ENCODE data around the gene ANKZF1.
"Not testable (repeated sequence)": the region's sequence is repeated elsewhere in the genome, so short reads cannot be mapped to it uniquely, and the experiment has no call there.

ANKZF1 gene, protein sequence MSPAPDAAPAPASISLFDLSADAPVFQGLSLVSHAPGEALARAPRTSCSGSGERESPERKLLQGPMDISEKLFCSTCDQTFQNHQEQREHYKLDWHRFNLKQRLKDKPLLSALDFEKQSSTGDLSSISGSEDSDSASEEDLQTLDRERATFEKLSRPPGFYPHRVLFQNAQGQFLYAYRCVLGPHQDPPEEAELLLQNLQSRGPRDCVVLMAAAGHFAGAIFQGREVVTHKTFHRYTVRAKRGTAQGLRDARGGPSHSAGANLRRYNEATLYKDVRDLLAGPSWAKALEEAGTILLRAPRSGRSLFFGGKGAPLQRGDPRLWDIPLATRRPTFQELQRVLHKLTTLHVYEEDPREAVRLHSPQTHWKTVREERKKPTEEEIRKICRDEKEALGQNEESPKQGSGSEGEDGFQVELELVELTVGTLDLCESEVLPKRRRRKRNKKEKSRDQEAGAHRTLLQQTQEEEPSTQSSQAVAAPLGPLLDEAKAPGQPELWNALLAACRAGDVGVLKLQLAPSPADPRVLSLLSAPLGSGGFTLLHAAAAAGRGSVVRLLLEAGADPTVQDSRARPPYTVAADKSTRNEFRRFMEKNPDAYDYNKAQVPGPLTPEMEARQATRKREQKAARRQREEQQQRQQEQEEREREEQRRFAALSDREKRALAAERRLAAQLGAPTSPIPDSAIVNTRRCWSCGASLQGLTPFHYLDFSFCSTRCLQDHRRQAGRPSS

DNA sequence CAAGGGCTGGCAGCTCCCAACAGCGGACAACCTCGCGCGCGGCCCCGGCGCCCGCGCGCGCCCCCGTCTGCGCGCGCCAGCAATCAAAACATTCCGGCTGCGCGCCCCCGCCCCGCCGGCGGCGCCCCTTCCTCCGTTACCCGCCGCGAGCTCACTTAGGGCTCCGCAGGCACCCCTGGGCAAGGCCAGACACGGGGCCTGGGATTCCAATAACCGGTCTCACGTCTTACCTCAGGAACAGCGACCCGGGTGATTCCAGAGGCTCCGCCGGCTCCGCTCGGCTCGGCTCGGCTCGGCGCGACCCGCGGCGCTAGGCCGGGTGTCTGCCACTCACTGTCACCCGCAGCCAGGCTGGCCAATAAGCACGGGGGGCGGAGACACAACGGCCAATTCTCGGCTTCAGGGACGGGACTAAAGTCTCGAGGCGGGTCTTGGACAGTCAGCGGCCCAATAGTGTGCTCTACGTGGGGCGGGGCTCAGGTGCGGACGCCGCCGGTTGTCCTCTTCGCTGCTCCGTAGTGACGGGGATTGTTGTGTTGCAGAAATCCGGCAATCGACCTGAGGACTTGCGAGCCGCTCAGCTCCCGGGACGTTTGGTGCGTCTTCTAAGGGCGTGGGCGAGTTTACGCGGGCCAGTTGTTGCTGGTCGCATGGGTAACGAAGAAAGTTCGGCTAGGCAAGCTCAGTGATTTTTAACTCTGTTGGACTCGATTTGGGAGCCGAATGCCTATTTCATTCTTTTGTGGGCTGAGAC is at the start of gene ANKZF1, which contains the start of gene ATG9A:
ANKZF1 (plus strand) TSS at position 502 of the 754 bp plus-strand sequence. CDS start 452 bp downstream, outside the sequence.
ATG9A (minus strand) TSS at position 332 of the 754 bp plus-strand sequence. CDS start 1,612 bp downstream, outside the sequence.
- peak; percentile 97 to 99 (median 97) for DNase-seq (ENCODE audit: low read depth in 3 of 3)

DNA sequence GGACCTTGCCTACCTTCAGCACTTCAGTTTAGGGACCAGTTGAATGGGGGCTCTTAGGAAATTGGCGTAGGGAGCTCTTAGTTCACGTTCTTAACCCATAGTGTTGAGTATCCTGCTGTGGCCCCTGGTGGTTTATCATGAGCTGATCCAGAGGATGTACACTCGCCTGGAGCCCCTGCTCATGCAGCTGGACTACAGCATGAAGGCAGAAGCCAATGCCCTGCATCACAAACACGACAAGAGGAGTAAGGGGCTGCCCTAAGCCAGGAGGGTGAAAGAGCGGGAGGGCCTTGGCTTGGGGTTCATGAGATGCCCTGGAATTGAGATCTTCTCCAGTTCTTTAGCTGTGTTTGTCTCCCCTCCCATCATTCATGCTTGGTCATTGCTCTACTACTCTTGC is 48.6 kb upstream of the ANKZF1 start:
- no peak for DNase-seq (ENCODE audit: low read depth in 3 of 3)

DNA sequence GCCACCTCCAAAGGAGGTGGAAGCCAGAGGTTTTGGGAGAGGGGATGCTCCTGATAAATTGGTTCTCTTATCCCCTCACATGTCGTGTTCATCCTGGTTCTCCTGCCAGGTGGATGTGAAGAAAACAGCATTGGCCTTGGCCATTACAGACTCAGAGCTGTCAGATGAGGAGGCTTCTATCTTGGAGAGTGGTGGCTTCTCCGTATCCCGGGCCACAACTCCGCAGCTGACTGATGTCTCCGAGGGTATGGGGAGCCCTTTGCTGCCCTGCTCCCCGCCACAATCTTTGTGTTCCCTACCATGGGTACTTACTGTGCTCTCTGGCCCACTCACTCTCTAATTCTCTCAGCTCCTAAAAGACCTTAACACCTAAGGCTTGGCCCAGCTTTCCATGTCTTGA is 48.1 kb upstream of the ANKZF1 start:
- DNase-seq (ENCODE audit: low read depth in 3 of 3) = no peak

DNA sequence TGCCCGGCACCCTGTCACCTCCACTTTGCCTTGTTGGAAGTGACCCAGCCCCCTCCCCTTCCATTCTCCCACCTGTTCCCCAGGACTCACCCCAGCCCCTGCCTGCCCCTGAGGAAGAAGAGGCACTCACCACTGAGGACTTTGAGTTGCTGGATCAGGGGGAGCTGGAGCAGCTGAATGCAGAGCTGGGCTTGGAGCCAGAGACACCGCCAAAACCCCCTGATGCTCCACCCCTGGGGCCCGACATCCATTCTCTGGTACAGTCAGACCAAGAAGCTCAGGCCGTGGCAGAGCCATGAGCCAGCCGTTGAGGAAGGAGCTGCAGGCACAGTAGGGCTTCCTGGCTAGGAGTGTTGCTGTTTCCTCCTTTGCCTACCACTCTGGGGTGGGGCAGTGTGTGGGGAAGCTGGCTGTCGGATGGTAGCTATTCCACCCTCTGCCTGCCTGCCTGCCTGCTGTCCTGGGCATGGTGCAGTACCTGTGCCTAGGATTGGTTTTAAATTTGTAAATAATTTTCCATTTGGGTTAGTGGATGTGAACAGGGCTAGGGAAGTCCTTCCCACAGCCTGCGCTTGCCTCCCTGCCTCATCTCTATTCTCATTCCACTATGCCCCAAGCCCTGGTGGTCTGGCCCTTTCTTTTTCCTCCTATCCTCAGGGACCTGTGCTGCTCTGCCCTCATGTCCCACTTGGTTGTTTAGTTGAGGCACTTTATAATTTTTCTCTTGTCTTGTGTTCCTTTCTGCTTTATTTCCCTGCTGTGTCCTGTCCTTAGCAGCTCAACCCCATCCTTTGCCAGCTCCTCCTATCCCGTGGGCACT is 47.1 kb upstream of the ANKZF1 start:
- no peak for DNase-seq (ENCODE audit: low read depth in 3 of 3)

DNA sequence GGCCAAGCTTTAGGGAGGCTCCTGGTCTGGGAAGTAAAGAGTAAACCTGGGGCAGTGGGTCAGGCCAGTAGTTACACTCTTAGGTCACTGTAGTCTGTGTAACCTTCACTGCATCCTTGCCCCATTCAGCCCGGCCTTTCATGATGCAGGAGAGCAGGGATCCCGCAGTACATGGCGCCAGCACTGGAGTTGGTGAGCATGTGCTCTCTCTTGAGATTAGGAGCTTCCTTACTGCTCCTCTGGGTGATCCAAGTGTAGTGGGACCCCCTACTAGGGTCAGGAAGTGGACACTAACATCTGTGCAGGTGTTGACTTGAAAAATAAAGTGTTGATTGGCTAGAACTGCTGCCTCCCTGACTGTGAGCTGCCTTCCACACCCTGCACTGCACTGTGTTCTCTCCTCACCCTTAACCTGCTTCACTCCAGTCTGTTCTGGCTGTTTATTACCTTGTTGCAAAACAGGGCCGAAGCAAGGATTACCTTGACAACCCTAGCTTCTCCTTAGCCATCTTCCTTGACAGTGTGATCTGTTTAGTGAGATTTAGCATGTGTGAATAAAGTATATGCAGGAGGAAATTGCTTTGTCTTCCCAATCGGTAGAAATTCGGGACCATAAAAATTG is 46.3 kb upstream of the ANKZF1 start:
- DNase-seq (ENCODE audit: low read depth in 3 of 3) = no peak

DNA sequence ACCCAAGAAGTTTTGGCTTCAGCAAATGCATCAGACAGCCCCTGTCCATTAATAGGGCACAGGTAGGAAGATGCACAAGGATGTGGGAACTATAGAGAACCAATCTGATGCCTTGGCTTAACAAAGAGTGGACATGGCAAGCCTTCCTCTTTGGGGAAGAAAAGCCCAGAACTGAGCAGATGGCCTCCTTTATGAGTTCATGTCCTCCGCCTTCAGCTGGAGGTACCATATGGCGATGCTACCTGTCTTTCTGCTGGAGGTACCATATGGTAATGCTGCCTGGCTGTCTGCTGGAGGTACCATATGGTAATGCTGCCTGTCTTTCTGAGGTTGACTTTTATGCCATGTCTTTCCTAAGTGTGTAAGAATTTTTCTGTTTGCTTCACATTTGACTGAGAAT is 45.5 kb upstream of the ANKZF1 start:
- DNase-seq (ENCODE audit: low read depth in 3 of 3) = no peak

DNA sequence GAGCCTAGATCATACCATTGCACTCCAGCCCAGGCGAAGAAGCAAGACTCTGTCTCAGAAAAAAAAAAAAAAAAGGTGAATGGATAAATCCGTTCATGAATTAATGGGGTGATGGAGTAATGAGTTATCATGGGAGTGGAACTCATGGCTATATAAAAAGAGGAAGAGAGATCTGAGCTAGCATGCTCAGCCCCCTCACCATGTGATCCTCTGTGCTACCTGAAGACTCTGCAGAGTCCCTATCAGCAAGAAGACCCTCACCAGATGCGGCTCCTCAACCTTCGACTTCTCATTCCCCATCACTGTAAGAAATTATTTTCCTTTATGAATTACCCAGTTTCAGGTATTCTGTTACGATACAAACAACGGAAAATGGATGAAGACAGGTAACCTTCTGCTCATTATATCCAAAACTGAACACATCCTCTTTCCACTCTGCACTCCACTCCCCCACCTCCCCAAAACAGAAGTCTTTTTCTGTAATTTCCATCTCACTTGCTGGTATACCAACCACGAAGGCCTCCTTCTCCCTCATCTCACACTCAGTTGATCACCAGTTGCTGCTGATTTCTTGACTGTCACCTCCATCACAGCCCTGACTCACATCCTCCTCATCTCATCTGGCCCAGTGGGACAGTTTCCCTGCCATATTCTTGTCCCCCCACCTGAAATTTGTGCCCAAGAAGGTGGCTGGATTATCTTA is 42.7 kb upstream of the ANKZF1 start:
- DNase-seq (ENCODE audit: low read depth in 3 of 3) = no peak

DNA sequence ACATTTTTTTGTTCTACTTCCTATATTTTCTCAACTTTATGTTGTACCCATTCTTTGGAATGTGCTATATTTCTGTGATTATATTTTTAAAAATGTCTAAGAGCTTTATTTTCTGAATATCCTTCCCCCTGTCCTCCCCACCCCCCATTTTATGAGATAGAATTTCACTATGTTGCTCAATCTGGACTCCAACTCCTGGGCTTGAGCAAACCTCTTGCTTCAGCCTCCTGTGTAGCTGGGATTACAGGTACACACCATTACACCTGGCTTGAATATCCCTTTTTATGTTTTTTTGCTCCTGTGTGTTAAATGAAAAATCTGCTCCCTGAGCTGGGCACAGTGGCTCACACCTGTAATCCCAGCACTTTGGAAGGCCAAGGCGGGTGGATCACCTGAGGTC is 32.2 kb upstream of the ANKZF1 start:
- no peak for DNase-seq (ENCODE audit: low read depth in 3 of 3)

DNA sequence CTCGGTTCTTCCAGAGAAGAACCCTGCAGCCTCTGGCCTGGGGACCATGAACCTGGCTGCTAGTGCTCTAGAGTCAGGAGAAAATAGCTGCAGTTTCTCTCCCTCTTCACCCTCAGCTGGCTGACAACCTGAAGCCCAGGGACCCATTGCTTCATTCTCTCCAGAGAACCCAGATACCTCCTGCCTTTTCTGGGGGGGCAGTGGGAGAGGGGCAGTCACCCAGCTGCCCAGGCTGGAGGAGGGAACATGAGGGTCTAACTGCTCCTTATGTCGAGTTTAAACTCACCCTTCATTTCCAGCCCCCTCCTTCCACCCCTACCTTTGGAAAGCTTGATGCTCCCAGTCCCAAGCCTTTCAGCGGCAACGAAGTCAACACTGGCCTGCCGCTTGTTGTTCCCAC is 30.6 kb upstream of the ANKZF1 start:
- no peak for DNase-seq (ENCODE audit: low read depth in 3 of 3)

DNA sequence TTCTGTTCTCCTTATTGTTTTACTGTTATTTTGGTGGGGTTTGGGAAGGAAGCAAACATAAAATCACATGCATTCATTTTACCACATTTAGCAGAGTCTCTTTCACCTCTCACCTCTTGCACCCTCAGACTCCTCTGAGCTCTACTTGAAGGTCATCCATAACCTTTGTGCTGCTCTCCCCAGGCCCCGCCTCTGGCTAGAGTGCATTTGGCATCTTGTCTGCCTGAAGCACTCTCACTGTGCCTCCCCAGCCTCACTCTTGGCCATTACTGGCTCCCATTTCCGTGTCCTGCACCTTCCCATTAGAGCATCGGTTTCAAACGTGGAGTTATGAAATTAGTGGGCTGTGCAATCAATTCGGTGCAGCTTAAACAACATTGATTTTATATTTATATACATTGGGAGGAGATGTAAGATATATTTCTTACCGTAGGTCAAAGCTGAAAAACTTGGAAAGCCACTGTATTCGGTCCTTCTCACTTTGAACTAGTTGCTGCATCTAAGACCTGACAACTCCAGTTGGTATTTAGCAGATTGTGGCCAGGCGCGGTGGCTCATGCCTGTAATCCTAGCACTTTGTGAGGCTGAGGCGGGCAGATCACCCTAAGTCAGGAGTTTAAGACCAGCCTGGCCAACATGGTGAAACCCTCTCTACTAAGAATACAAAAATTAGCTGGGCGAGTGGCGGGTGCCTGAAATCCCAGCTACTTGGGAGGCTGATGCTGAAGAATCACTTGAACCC is 30.0 kb upstream of the ANKZF1 start:
- no peak for DNase-seq (ENCODE audit: low read depth in 3 of 3)

DNA sequence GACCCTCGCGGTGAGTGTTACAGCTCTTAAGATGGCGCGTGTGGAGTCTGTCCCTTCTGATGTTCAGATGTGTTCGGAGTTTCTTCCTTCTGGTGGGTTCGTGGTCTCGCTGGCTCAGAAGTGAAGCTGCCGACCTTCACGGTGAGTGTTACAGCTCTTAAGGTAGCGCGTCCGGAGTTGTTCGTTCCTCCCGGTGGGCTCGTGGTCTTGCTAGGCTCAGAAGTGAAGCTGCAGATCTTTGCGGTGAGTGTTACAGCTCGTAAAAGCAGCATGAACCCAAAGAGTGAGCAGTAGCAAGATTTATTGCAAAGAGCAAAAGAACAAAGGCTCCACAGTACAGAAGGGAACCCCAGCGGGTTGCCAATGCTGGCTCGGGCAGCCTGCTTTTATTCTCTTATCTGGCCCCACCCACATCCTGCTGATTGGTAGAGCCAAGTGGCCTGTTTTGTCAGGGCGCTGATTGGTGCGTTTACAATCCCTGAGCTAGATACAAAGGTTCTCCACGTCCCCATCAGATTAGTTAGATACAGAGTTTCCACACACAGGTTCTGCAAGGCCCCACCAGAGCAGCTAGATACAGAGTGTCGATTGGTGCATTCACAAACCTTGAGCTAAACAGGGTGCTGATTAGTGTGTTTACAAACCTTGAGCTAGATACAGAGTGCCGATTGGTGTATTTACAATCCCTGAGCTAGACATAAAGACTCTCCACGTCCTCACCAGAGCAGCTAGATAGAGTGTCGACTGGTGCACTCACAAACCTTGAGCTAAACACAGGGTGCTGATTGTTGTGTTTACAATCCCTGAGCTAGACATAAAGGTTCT is 28.9 kb upstream of the ANKZF1 start:
- DNase-seq (ENCODE audit: low read depth in 3 of 3) = not testable (repeated sequence)

DNA sequence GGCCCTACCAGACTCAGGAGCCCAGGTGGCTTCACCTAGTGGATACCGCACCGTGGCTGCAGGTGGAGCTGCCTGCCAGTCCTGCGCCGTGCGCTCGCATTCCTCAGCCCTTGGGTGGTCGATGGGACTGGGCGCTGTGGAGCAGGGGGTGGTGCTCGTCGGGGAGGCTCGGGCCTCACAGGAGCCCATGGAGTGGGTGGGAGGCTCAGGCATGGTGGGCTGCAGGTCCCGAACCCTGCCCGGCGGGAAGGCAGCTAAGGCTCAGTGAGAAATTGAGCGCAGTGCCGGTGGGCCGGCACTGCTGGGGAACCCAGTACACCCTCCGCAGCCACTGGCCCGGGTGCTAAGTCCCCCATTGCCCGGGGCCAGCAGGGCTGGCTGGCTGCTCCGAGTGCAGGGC is 28.3 kb upstream of the ANKZF1 start:
- not testable (repeated sequence) for DNase-seq (ENCODE audit: low read depth in 3 of 3)

DNA sequence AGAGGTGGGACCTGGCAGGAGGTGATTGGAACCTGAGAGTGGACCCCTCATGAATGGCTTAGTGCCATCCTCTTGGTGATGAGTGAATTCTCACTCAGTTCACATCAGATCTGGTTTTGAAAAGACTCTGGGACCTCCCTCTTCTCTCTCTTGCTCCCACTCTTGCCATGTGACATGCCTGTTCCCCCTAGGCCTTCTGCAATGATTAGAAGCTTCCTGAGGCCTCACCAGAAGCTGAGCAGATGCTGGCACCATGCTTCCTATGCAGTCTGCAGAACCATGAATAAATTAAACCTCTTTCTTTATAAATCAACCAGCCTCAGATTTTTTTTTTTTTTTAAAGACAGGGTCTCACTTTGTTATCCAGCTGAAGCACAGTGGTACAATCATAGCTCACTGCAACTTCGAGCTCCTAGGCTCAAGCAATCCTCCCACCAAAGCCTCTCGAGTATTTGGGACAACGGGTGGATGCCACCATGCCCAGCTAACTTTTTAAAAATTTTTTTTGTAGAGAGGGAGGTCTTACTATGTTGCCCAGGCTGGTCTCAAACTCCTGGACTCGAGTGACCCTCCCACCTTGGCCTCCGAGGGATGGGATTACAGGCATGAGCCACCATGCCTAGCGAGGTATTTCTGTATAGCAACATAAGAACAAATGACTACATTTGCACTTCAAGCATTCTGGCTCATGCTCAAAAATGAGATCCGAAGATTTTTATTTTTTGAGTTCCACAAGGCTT is 25.0 kb upstream of the ANKZF1 start:
- DNase-seq (ENCODE audit: low read depth in 3 of 3) = no peak

DNA sequence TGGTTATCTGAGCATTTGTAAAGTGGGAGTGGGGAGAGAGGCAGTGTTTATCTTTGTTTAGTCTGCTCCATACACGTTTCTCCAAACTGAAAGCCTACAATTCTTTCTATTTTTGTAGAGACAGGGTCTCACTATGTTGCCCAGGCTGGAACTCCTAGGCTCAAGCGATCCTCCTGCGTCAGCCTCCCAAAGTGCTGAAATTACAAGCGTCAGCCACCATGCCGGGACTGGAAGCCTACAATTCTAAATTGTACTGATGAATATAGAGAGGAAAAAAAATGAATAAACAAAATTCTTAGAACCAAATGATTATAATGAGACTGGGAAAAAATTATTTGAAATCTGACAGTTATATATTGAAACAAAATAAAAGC is 24.5 kb upstream of the ANKZF1 start:
- DNase-seq (ENCODE audit: low read depth in 3 of 3) = no peak

DNA sequence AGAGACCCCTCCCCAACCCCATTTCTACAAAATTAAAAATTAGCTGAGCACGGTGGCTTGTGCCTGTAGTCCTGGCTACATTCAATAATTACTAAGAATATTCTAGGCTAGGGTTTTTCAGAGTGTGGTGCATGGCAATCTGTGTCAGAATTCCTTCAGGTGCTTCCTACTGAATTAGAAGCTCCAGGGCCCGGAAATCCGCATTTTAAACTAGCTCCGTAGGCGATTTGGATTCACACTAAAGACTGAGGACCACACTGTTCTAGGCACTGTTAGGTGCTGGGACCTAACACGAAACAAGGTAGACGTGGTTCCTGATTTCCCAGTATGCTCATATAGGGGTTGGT is 23.7 kb upstream of the ANKZF1 start:
- no peak for DNase-seq (ENCODE audit: low read depth in 3 of 3)

DNA sequence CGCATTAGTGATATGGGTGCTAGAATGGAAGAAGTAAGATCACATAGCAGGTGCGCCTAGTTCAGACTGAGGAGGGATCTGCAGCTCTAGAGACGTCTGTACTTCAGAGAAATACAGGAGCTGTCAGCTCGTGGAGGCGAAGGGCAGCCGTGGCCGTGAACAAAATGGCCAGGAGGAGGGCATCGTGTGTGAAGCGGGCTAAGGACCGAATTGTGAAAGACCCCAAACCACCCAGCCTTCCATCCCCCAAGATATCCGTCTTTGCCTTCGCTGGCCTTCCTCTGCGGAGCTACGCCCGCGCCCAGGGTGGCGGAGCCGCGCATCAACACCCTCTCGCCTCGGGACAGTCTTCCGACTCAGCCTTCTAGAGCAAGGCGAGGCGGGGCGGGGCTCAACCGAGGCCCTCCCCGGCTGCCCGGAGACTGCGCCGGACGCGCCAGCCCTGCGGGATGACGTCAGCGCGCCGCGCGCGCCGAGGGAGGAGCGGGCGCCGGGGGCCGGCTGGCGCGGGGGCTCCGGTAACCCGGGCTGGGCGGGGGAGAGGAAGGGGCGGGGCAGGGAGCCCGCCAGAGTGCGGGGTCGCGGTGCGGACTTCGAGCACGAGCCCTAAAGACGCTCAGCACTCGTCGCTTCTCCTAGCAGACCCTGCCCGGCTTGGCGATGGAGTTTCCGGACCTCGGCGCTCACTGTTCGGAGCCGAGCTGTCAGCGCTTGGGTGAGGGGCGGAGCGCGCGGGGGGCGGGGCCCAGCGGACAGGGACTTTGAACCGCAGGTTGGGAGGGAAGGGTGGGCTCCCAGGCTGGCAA is 23.1 kb upstream of the ANKZF1 start, which contains the start of gene ZFAND2B:
ZFAND2B (plus strand) TSS at position 455 of the 806 bp plus-strand sequence; CDS start at position 661, 206 bp downstream.
- peak; percentile 86 to 93 (median 90) for DNase-seq (ENCODE audit: low read depth in 3 of 3)
